Memory B cell (primary cell): ENCODE data around the gene COX17.
"Not testable (repeated sequence)": the region's sequence is repeated elsewhere in the genome, so short reads cannot be mapped to it uniquely, and the experiment has no call there.

ENCODE experiments used
- ATAC-seq: fragments of 150-1000 bp; cut with Tn5 transposase; 2 replicates; pipeline ENCODE4 v1.10.0; 2021; ENCODE audit warnings: low read depth, mild to moderate bottlenecking, moderate library complexity
- DNase-seq, 2 donors: peaks; one replicate each; pipeline ENCODE4 v3.0.0; 2022; ENCODE audit warnings: low spot score in 2 of 2
- H3K27ac Mint-ChIP-seq: one replicate; pipeline ENCODE4 v1.8.0; 2022; ENCODE audit warnings: mild to moderate bottlenecking, moderate library complexity, mixed read lengths
- H3K27me3 Mint-ChIP-seq: one replicate; pipeline ENCODE4 v1.8.0; 2022; ENCODE audit warnings: mixed read lengths
- H3K36me3 Mint-ChIP-seq: one replicate; pipeline ENCODE4 v1.8.0; 2022; ENCODE audit warnings: mild to moderate bottlenecking, mixed read lengths
- H3K4me1 Mint-ChIP-seq: one replicate; pipeline ENCODE4 v1.8.0; 2022; ENCODE audit warnings: mixed read lengths
- H3K4me3 Mint-ChIP-seq: one replicate; pipeline ENCODE4 v1.8.0; 2022; ENCODE audit warnings: mild to moderate bottlenecking, moderate library complexity, mixed read lengths
- H3K9me3 Mint-ChIP-seq: one replicate; pipeline ENCODE4 v1.8.0; 2022; ENCODE audit warnings: mixed read lengths

Gene COX17

DNA sequence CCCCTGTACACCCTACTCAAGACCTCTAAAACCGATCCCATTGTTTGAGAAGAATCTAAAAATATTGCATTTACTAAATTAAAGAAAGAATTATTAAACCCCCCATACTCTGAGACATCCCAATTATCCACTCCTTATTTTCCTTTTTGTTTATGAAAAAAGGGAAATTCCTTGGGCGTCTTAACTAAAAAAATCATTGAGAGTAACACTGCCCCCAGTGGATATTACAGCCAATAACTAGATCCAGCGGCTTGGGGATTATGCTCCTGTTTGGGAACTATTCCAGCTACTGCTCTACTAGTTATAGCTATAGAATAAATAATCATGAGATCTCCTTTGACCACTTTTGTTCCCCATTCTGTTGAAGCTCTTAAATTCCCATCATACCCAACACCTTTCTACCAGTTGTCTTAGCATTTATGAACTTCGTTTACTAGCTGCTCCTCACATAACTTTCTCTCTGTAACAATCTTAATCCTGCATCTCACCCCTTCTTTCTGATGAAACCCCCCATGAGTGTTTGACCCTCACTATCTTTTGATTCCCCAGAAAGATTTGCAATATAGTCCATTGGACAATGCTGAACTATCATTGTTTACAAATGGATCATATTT lies 12.9 kb upstream of the COX17 start:
- DNase-seq (no peak), ATAC-seq (no peak)
- Mint-ChIP-seq H3K36me3 (peaks cover 2% of the 10 kb centered on the region), H3K9me3 (peaks cover 3% of the 10 kb centered on the region), H3K27ac (no peak overlapping the region), H3K27me3 (no peaks in the 10 kb centered on the region), H3K4me1 (no peaks in the 10 kb centered on the region), H3K4me3 (no peak overlapping the region)

DNA sequence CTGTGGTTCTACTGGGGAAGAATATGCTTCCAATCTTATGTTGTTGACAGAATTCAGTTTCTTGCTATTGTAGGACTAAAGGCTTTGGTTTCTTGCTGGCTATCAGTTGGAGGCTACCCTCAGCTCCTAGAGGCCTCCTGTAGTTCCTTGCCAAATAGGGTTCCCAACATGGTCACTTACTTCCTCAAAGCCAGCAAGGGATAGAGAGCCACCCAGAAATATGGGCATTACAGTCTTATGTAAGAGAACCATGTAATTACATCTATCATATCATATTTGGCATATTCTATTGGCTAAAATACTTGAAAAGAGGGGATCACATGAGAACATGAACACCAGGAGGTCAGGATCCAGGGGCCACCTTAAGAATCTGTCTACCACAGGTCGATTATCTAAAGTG lies 6.2 kb upstream of the COX17 start:
- Mint-ChIP-seq H3K36me3 (peaks cover 2% of the 10 kb centered on the region), H3K4me3 (no peak overlapping the region), H3K4me1 (no peaks in the 10 kb centered on the region), H3K27me3 (no peaks in the 10 kb centered on the region), H3K9me3 (peaks cover 3% of the 10 kb centered on the region), H3K27ac (no peak overlapping the region)
- no peak for DNase-seq
- no peak for ATAC-seq

DNA sequence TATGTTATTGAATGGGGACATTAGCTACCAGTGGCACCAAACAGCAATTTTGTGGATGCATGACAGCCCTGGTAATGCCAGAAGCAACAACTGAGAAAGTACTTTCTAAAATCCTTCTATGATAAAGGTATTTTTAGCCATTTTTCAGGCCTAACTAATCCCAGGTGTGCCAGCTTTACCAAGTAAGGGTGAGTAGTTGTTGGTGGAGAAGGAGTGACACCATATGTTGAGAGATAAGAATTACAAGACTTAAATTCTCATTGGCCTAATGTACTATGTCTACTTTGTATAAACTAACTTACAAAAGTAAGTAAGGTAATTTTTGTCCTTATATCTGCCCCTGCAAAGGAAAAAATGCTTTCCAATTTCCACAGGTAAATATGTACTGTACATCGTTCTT lies 4.1 kb upstream of the COX17 start:
- no peak overlapping the region for H3K4me3 Mint-ChIP-seq
- no peak overlapping the region for H3K27ac Mint-ChIP-seq
- no peaks in the 10 kb centered on the region for H3K36me3 Mint-ChIP-seq
- H3K9me3 Mint-ChIP-seq = no peaks in the 10 kb centered on the region
- ATAC-seq = peak; percentile 9
- peak in 1 of 2 donors; percentile 48 for DNase-seq
- no peaks in the 10 kb centered on the region for H3K27me3 Mint-ChIP-seq
- H3K4me1 Mint-ChIP-seq = peaks cover 10% of the 10 kb centered on the region

DNA sequence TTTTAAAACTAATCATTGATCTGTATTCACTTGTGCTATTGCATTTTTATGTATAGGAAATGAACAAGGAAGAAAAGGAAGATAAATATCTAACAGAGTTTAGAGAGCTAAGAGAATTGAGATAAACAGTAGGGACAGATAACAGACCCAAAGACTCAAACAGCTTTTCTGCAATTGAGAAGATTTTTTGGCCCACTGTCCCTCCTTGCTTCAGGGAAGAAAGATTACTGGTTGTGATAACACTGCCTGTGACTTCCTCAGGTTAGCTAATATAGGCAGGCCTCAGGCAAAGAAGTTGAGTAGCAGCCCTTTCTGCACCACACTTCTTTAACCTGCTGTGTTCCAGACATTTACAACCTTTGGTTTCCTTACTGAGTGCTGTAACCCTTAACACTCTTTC lies 2.7 kb upstream of the COX17 start:
- Mint-ChIP-seq H3K36me3 (peaks cover under 1% of the 10 kb centered on the region), H3K9me3 (no peaks in the 10 kb centered on the region), H3K27me3 (no peaks in the 10 kb centered on the region), H3K27ac (no peak overlapping the region), H3K4me1 (peaks cover 19% of the 10 kb centered on the region), H3K4me3 (no peak overlapping the region)
- ATAC-seq = no peak
- DNase-seq = no peak

- H3K36me3 Mint-ChIP-seq, DNase-seq, H3K27me3 Mint-ChIP-seq, H3K9me3 Mint-ChIP-seq, ATAC-seq: not testable (repeated sequence)
- peak overlapping the region; percentile 5 for H3K4me3 Mint-ChIP-seq
- peaks cover 21% of the 10 kb centered on the region for H3K4me1 Mint-ChIP-seq
- H3K27ac Mint-ChIP-seq = peak overlapping the region; percentile 99
Measured at GRCh38 chr3:119678209-119678608, 1.0 kb upstream of the COX17 start.

GRCh38 chr3:119677641-119677934 lies 382 bp upstream of the COX17 start:
- H3K27me3 Mint-ChIP-seq = no peaks in the 10 kb centered on the region
- DNase-seq (no peak), ATAC-seq (peak; percentile 3)
- peaks cover 21% of the 10 kb centered on the region for H3K4me1 Mint-ChIP-seq
- peak overlapping the region; percentile 99 for H3K27ac Mint-ChIP-seq
- H3K9me3 Mint-ChIP-seq = no peaks in the 10 kb centered on the region
- peaks cover 6% of the 10 kb centered on the region for H3K36me3 Mint-ChIP-seq
- H3K4me3 Mint-ChIP-seq = peak overlapping the region; percentile 84

DNA sequence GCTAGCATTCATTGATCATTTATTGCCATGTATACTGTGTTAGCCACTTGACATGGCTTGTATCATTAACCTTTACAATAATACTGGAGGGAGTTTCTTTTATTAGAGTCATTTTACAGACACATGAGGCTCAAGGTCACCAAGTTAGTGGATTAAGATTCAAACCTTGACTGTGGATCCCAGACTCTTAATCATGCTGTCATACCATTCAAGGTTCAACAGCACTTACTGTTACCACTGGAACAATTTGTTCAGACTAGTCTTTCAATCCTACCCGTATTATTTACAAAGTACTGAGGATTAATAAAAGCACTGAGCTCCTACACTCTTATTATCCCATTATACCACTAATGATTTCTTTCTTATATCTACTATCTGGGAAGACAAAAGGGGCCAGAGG lies 1.2 kb downstream of the COX17 start:
- Mint-ChIP-seq H3K4me1 (peaks cover 21% of the 10 kb centered on the region), H3K36me3 (peaks cover 6% of the 10 kb centered on the region), H3K9me3 (no peaks in the 10 kb centered on the region), H3K27ac (peak overlapping the region; percentile 99), H3K27me3 (no peaks in the 10 kb centered on the region), H3K4me3 (peak overlapping the region; percentile 84)
- no peak for DNase-seq
- no peak for ATAC-seq

GRCh38 chr3:119675188-119675874 lies 1.9 kb downstream of the COX17 start:
- Mint-ChIP-seq H3K4me1 (peaks cover 21% of the 10 kb centered on the region), H3K36me3 (peaks cover 9% of the 10 kb centered on the region), H3K27me3 (no peaks in the 10 kb centered on the region), H3K4me3 (peak overlapping the region; percentile 84), H3K9me3 (no peaks in the 10 kb centered on the region), H3K27ac (peak overlapping the region; percentile 99)
- no peak for DNase-seq
- ATAC-seq = no peak

GRCh38 chr3:119673875-119674274 lies 3.3 kb downstream of the COX17 start:
- H3K36me3 Mint-ChIP-seq = peaks cover 9% of the 10 kb centered on the region
- H3K27ac Mint-ChIP-seq = peak overlapping the region; percentile 70
- no peak overlapping the region for H3K4me3 Mint-ChIP-seq
- no peaks in the 10 kb centered on the region for H3K27me3 Mint-ChIP-seq
- peaks cover 21% of the 10 kb centered on the region for H3K4me1 Mint-ChIP-seq
- no peak for DNase-seq
- ATAC-seq = no peak
- no peaks in the 10 kb centered on the region for H3K9me3 Mint-ChIP-seq

DNA sequence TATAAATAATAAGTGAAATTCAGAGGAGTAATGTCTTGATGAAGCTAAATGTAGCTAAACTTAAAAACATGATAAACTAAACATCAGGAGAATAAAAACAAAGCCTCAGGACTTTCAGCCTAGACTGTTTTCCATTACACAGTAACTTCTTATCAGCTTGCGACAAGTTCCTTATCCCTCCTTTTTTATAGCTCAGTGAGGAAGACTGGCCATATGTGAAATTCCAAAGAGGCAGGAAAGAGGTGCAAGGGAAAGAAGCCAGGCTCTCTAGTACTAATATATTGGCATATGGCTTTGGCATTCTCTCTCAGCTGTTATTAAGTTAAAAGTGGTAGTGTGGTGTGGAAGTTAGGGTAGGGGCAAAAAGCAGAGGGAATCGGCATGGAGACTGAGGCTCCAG lies 4.4 kb downstream of the COX17 start:
- H3K27ac Mint-ChIP-seq = no peak overlapping the region
- no peaks in the 10 kb centered on the region for H3K9me3 Mint-ChIP-seq
- DNase-seq = no peak
- H3K36me3 Mint-ChIP-seq = peaks cover 11% of the 10 kb centered on the region
- no peak for ATAC-seq
- H3K4me1 Mint-ChIP-seq = peaks cover 23% of the 10 kb centered on the region
- no peak overlapping the region for H3K4me3 Mint-ChIP-seq
- no peaks in the 10 kb centered on the region for H3K27me3 Mint-ChIP-seq

GRCh38 chr3:119669906-119670570 lies 7.2 kb downstream of the COX17 start:
- DNase-seq = no peak
- Mint-ChIP-seq H3K27me3 (no peaks in the 10 kb centered on the region), H3K27ac (peak overlapping the region; percentile 74), H3K9me3 (no peaks in the 10 kb centered on the region), H3K4me3 (no peak overlapping the region), H3K36me3 (peaks cover 13% of the 10 kb centered on the region), H3K4me1 (peaks cover 14% of the 10 kb centered on the region)
- no peak for ATAC-seq

GRCh38 chr3:119665954-119666559 lies 11.1 kb downstream of the COX17 start:
- peaks cover 9% of the 10 kb centered on the region for H3K36me3 Mint-ChIP-seq
- peaks cover 26% of the 10 kb centered on the region for H3K4me1 Mint-ChIP-seq
- peak overlapping the region; percentile 76 for H3K27ac Mint-ChIP-seq
- ATAC-seq (no peak), DNase-seq (no peak)
- H3K27me3 Mint-ChIP-seq = no peaks in the 10 kb centered on the region
- no peak overlapping the region for H3K4me3 Mint-ChIP-seq
- H3K9me3 Mint-ChIP-seq = no peaks in the 10 kb centered on the region

GRCh38 chr3:119664850-119665379 lies 12.3 kb downstream of the COX17 start:
- Mint-ChIP-seq H3K27me3 (no peaks in the 10 kb centered on the region), H3K27ac (peak overlapping the region; percentile 87), H3K9me3 (no peaks in the 10 kb centered on the region), H3K4me3 (no peak overlapping the region), H3K4me1 (peaks cover 26% of the 10 kb centered on the region), H3K36me3 (peaks cover 7% of the 10 kb centered on the region)
- ATAC-seq (peak; percentile 67), DNase-seq (no peak)

- DNase-seq (no peak), ATAC-seq (no peak)
- Mint-ChIP-seq H3K27ac (peak overlapping the region; percentile 87), H3K36me3 (peaks cover 7% of the 10 kb centered on the region), H3K4me3 (no peak overlapping the region), H3K9me3 (no peaks in the 10 kb centered on the region), H3K4me1 (peaks cover 26% of the 10 kb centered on the region), H3K27me3 (no peaks in the 10 kb centered on the region)
Measured at GRCh38 chr3:119664370-119664769, 12.8 kb downstream of the COX17 start.
